ENCODE data around the gene VEPH1. TPM values are rescaled to one million over a fixed set of nuclear protein-coding genes. Genes with fewer than 3 reads are reported as not detected.

Gene VEPH1
- total RNA-seq, 2 donors from 2014 or later = 0.21 TPM; not detected in 1

DNA sequence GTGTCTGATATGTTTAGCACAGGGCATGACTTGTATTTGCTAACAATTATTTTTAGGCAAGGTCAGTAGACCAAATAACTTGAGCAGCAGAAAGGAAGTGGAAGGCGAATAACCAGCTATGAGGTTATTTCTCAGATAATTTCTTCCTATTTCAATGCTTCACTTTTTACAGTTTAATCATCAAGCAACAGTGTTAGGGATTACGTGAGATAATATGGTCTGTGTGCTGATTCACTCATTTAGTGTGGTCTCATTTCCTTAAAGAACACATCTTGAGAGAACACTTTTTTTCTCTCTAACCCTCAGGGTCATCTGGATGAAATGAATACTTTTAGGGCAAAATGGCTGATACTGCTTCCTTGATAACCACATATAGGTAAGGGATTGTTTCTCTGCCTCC, 217.2 kb downstream of the VEPH1 start:
- no peak for ATAC-seq (ENCODE audit: insufficient number of reproducible peaks, low FRiP score, low read depth)

DNA sequence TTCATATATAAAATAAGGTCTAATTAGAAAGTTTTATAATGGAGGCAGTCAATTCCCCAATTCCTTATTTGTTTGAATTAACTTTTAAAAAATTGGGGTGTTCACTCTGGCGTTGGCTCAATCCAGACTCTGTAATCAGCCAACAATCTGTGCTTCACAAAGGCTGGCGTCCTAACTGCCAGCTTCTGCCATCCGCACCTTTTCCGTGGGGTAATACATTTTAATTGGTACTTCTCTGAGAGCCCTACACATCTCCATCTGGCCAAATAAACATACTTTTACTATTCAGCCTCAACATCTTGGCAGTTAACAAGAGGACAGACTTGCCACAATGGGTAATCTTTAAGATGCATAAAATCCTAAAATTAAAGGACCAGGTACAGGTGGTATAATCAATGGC, 218.1 kb downstream of the VEPH1 start:
- DNase-seq (ENCODE audit: low spot score) (no peak), ATAC-seq (ENCODE audit: insufficient number of reproducible peaks, low FRiP score, low read depth) (no peak)
- Histone ChIP-seq H3K36me3 (no peaks in the 10 kb centered on the region), H3K27me3 (replicated peaks; ENCODE audit: insufficient read depth) (no peaks in the 10 kb centered on the region), H3K27ac (no peak overlapping the region), H3K9me3 (no peaks in the 10 kb centered on the region), H3K4me3 (no peak overlapping the region), H3K4me1 (ENCODE audit: control insufficient read depth in 1 of 2, low read depth in 2 of 2) (no peaks in the 10 kb centered on the region)
- TF ChIP-seq, protein P1, sequence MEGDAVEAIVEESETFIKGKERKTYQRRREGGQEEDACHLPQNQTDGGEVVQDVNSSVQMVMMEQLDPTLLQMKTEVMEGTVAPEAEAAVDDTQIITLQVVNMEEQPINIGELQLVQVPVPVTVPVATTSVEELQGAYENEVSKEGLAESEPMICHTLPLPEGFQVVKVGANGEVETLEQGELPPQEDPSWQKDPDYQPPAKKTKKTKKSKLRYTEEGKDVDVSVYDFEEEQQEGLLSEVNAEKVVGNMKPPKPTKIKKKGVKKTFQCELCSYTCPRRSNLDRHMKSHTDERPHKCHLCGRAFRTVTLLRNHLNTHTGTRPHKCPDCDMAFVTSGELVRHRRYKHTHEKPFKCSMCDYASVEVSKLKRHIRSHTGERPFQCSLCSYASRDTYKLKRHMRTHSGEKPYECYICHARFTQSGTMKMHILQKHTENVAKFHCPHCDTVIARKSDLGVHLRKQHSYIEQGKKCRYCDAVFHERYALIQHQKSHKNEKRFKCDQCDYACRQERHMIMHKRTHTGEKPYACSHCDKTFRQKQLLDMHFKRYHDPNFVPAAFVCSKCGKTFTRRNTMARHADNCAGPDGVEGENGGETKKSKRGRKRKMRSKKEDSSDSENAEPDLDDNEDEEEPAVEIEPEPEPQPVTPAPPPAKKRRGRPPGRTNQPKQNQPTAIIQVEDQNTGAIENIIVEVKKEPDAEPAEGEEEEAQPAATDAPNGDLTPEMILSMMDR (IDR thresholded peaks at IDR 0.05) = no peak

More for the DNA sequence above, 217.2 kb downstream of the VEPH1 start:
- DNase-seq (ENCODE audit: low spot score) = no peak
- Histone ChIP-seq H3K27me3 (replicated peaks; ENCODE audit: insufficient read depth) (no peaks in the 10 kb centered on the region), H3K4me3 (no peak overlapping the region), H3K4me1 (ENCODE audit: control insufficient read depth in 1 of 2, low read depth in 2 of 2) (no peaks in the 10 kb centered on the region), H3K9me3 (no peaks in the 10 kb centered on the region), H3K36me3 (no peaks in the 10 kb centered on the region), H3K27ac (no peak overlapping the region)
- TF ChIP-seq, protein P1 (IDR thresholded peaks at IDR 0.05) = no peak

DNA sequence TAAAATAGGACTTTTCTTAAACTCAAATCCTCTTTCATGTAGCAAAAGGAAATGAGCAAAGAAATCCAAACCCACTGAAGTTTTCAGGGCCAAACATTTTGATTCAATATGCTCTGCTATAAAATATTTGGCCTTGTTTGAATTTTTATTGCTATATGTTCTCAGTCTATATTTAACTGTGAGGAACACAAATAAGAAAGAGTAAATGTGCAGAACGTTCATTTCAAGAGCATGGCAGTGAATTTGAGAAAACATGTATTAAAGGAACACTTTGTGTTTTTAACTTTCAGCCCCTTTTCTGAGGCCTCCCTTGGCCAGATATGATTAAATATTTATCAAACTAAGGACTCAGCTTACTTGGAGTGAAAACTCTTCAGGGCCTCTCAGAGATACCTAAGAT, 218.5 kb downstream of the VEPH1 start:
- TF ChIP-seq, protein P1 (IDR thresholded peaks at IDR 0.05) = no peak
- Histone ChIP-seq H3K4me3 (no peak overlapping the region), H3K36me3 (no peaks in the 10 kb centered on the region), H3K27ac (no peak overlapping the region), H3K9me3 (no peaks in the 10 kb centered on the region), H3K4me1 (ENCODE audit: control insufficient read depth in 1 of 2, low read depth in 2 of 2) (no peaks in the 10 kb centered on the region), H3K27me3 (replicated peaks; ENCODE audit: insufficient read depth) (no peaks in the 10 kb centered on the region)
- no peak for DNase-seq (ENCODE audit: low spot score)
- no peak for ATAC-seq (ENCODE audit: insufficient number of reproducible peaks, low FRiP score, low read depth)

DNA sequence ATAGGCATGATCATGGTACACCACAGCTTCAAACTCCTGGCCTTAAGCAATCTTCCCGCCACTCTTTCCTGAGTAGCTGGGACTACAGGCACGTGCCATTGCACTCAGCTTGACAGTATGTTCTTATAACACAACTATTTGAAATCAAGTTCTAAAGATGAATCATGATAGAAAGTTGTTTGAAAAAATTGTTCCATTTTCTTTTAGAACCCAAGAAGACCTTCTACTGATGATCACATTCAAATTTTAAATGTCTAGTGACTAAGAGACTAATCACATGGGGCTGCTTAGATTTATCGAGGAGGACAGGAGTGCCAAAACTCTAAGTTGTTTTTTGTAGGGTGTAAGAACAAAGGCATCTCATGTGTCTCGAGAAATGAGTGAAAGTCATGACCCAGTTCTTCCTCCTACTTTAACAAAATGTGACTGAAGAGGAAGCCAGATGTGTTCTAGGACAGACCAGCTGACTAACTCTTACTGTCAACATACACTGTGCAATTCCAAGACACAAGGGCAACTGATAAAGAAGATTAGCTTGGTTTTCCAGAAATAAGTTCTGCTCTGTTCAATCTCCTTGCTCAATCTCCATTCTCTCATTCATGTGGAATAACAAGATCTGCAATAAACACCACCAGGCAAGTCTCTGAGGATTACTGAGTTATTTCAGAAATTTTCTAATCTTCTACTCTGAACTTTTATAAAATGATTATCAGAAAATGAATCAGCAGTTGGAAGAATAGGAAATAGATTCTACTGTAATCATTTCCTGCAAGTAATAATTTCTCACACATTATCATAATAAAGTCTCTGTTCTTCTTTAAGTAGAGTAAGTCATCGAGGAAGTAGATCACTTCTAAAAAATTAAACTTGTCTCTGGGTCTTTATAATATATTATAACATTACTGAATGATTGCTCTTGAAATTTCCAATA, 220.7 kb downstream of the VEPH1 start:
- no peaks in the 10 kb centered on the region for H3K4me1 ChIP-seq (ENCODE audit: control insufficient read depth in 1 of 2, low read depth in 2 of 2)
- DNase-seq (ENCODE audit: low spot score) (no peak), ATAC-seq (ENCODE audit: insufficient number of reproducible peaks, low FRiP score, low read depth) (peak; percentile 70)
- TF ChIP-seq, protein P1 (IDR thresholded peaks at IDR 0.05) = no peak
- no peak overlapping the region for H3K27ac ChIP-seq
- no peaks in the 10 kb centered on the region for H3K9me3 ChIP-seq
- no peak overlapping the region for H3K4me3 ChIP-seq
- no peaks in the 10 kb centered on the region for H3K27me3 ChIP-seq (replicated peaks; ENCODE audit: insufficient read depth)
- H3K36me3 ChIP-seq = no peaks in the 10 kb centered on the region

DNA sequence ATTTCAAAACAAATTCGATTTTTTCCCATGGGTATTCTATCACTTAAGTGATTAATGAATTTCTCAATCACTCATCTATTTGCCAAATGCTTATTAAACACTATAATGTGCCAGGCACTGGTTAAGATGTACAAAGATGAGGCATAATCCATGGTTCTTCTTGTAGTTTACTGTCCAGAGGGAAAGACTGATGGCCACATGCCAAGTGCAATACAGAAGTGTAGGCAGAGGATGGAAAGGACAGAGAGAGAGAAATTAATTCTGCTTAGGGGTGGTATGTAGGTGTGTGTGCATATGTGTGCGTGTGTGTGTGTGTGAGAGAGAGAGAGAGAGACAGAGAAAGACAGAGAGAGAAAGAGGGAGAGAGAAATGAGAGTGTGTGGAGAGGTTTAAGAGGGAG, 222.4 kb downstream of the VEPH1 start:
- Histone ChIP-seq H3K4me3 (no peak overlapping the region), H3K9me3 (no peaks in the 10 kb centered on the region), H3K27me3 (replicated peaks; ENCODE audit: insufficient read depth) (no peaks in the 10 kb centered on the region), H3K27ac (no peak overlapping the region), H3K36me3 (no peaks in the 10 kb centered on the region), H3K4me1 (ENCODE audit: control insufficient read depth in 1 of 2, low read depth in 2 of 2) (no peaks in the 10 kb centered on the region)
- DNase-seq (ENCODE audit: low spot score) = no peak
- no peak for ATAC-seq (ENCODE audit: insufficient number of reproducible peaks, low FRiP score, low read depth)
- TF ChIP-seq, protein P1 (IDR thresholded peaks at IDR 0.05) = no peak
